Endothelial cell of umbilical vein (primary cell): ENCODE results near the gene SERPINF2. TPM values are rescaled to one million over a fixed set of nuclear protein-coding genes. Genes with fewer than 3 reads are reported as not detected.

Source experiments
- BruUV-seq: library from RNA; stranded (reverse); fragments of 400-500 nt; replicated peaks from 2 replicates; lab custom pipeline; 2021; lab: Mats Ljungman, UMichigan
- CTCF ChIA-PET: fragments of 300-600, 350-600 bp; sonication (Branson Sonifier 250); formaldehyde crosslinking; loops from one replicate; lab custom pipeline; 2021; ENCODE audit warnings: antibody characterized with exemption, inconsistent platforms; lab: Charles Lee
- POLR2A ChIA-PET: fragments of 300-600, 350-600 bp; sonication (Branson Sonifier 250); formaldehyde crosslinking; loops from one replicate; lab custom pipeline; 2021; ENCODE audit warnings: antibody characterized with exemption, inconsistent platforms; lab: Charles Lee
- DNase-seq: peaks from one replicate; pipeline ENCODE4 v3.0.0-alpha.2; 2011; ENCODE audit warnings: low read depth, low spot score
- FAIRE-seq: peaks from 2 replicates; lab custom pipeline; 2011; peaks lifted over from hg19 to GRCh38; lab: Jason Lieb, UNC
- H2AFZ ChIP-seq: 2 replicates; pipeline ENCODE4 v1.6.0; 2012; ENCODE audit warnings: low read depth, low read length, control low read depth, inconsistent platforms
- H3K27ac ChIP-seq: 2 replicates; pipeline ENCODE4 v1.5.1; 2011; ENCODE audit warnings: low read depth, mild to moderate bottlenecking, control low read depth, low read length, moderate library complexity; ENCODE audit not compliant: insufficient read depth
- H3K27me3 ChIP-seq, 2 experiments: 2 replicates each; pipeline versions ENCODE4 v1.6.0 to v1.6.1; 2011; ENCODE audit warnings: low read length in 2 of 2, mixed read lengths in 1 of 2; ENCODE audit not compliant: control insufficient read depth in 2 of 2, insufficient read depth in 2 of 2
- H3K36me3 ChIP-seq, 2 experiments: 2 replicates in 1 of 2; 3 replicates in 1 of 2; pipeline ENCODE4 v1.5.1; 2011; ENCODE audit warnings: low read length in 2 of 2, mild to moderate bottlenecking in 1 of 2, moderate library complexity in 1 of 2; ENCODE audit not compliant: control insufficient read depth in 2 of 2, insufficient read depth in 2 of 2; ENCODE audit errors: extremely low read depth in 1 of 2
- H3K4me1 ChIP-seq: 3 replicates; pipeline ENCODE4 v1.5.1; 2011; ENCODE audit warnings: mild to moderate bottlenecking, low read length; ENCODE audit not compliant: control insufficient read depth, insufficient read depth; ENCODE audit errors: extremely low read depth
- H3K4me2 ChIP-seq: 2 replicates; pipeline ENCODE4 v1.6.1; 2011; ENCODE audit warnings: low read length, control low read depth, mixed read lengths; ENCODE audit not compliant: insufficient read depth
- H3K4me3 ChIP-seq, 3 experiments: fragments of 200-600 bp in 1 of 3; sonication (generic), shearing (Covaris generic) in 1 of 3; replicated peaks in 1 of 3; 2 replicates each; pipeline ENCODE4 v1.5.1; 2011 to 2016; ENCODE audit warnings: control low read depth in 3 of 3, low read length in 3 of 3, mild to moderate bottlenecking in 2 of 3, inconsistent platforms in 1 of 3, low read depth in 1 of 3, moderate library complexity in 1 of 3; ENCODE audit not compliant: insufficient read depth in 1 of 3
- H3K79me2 ChIP-seq: 2 replicates; pipeline ENCODE4 v1.6.0; 2012; ENCODE audit warnings: low read length, inconsistent platforms; ENCODE audit not compliant: control insufficient read depth, insufficient read depth
- H3K9ac ChIP-seq: replicated peaks from 2 replicates; pipeline ENCODE3; 2011; ENCODE audit warnings: low read length, control low read depth; ENCODE audit not compliant: insufficient read depth; ENCODE audit errors: extremely low read depth
- H3K9me1 ChIP-seq: replicated peaks from 3 replicates; pipeline ENCODE4 v1.6.0; 2011; ENCODE audit warnings: mild to moderate bottlenecking, low read length; ENCODE audit not compliant: control insufficient read depth, insufficient read depth; ENCODE audit errors: extremely low read depth
- H3K9me3 ChIP-seq: replicated peaks from 2 replicates; pipeline ENCODE4 v1.5.1; 2012; ENCODE audit warnings: low read length, inconsistent platforms; ENCODE audit not compliant: control insufficient read depth, insufficient read depth
- H4K20me1 ChIP-seq: replicated peaks from 2 replicates; pipeline ENCODE3; 2011; ENCODE audit warnings: mild to moderate bottlenecking, low read length; ENCODE audit not compliant: control insufficient read depth, insufficient read depth; ENCODE audit errors: extremely low read depth
- EZH2 ChIP-seq: IDR thresholded peaks from 2 replicates; pipeline ENCODE4 v1.6.1; 2012; ENCODE audit warnings: borderline replicate concordance, low read depth, mild to moderate bottlenecking, moderate library complexity, low read length, inconsistent platforms; ENCODE audit not compliant: severe bottlenecking
- FOS ChIP-seq: IDR thresholded peaks from 2 replicates; pipeline ENCODE4 v1.6.1; 2011; ENCODE audit warnings: mild to moderate bottlenecking, low read length, moderate library complexity, borderline replicate concordance; ENCODE audit not compliant: insufficient read depth
- GATA2 ChIP-seq: IDR thresholded peaks from 2 replicates; pipeline ENCODE4 v1.7.0; 2011; ENCODE audit warnings: low read depth, mild to moderate bottlenecking, moderate library complexity, mixed read lengths, low read length; ENCODE audit not compliant: insufficient read length, insufficient read depth
- JUN ChIP-seq: IDR thresholded peaks from 2 replicates; pipeline ENCODE4 v1.6.1; 2011; ENCODE audit warnings: borderline replicate concordance, low read depth; ENCODE audit not compliant: insufficient read length, insufficient read depth
- MYC ChIP-seq: IDR thresholded peaks from one replicate; pipeline ENCODE4 v1.6.1; 2011; ENCODE audit warnings: mild to moderate bottlenecking, low read depth, low read length
- POLR2A ChIP-seq: IDR thresholded peaks from 2 replicates; pipeline ENCODE4 v1.6.1; 2012; ENCODE audit warnings: low read depth, mild to moderate bottlenecking, control low read depth, low read length
- POLR2AphosphoS5 ChIP-seq: IDR thresholded peaks from 2 replicates; pipeline ENCODE4 v1.6.1; 2012; ENCODE audit warnings: low read depth, mild to moderate bottlenecking, control low read depth, low read length, moderate library complexity; ENCODE audit not compliant: insufficient read depth
- dilution Hi-C: fragments of 300-500 bp; cut with MboI; formaldehyde crosslinking; loops from one replicate; pipeline ENCODE4 v1.15.0; 2019; ENCODE audit warnings: low sequenced_read_pairs; ENCODE audit not compliant: extremely low pct_ligation_motif_present
- intact Hi-C: fragments of 100-400 bp; cut with micrococcal nuclease; formaldehyde crosslinking; loops from one replicate; pipeline ENCODE4 v1.10.0; 2022
- polyA plus RNA-seq, 4 experiments: library from polyadenylated mRNA; depleted of rRNA in 3 of 4; stranded (reverse) in 3 of 4; unstranded in 1 of 4; fragments of >200 nt; gene quantifications; 2 replicates each; pipeline versions ENCODE4 v1.2.1 to v1.2.3, GENCODE V29; 2011 to 2012; ENCODE audit warnings: missing spikeins in 1 of 4
- total RNA-seq: library from RNA; stranded (reverse); gene quantifications from 2 replicates; pipeline ENCODE4 v1.2.3, GENCODE V29; 2021
- TF ChIP-seq, protein P1 (sequence below): IDR thresholded peaks from 2 replicates; pipeline ENCODE4 v1.6.1; 2011; ENCODE audit not compliant: insufficient read depth, insufficient read length
- TF ChIP-seq, protein P2 (sequence below), 2 donors: IDR thresholded peaks; 1 replicate in 1 of 2; 2 replicates in 1 of 2; pipeline ENCODE4 v1.5.1; 2011; ENCODE audit warnings: low read length in 2 of 2, mild to moderate bottlenecking in 2 of 2, moderate library complexity in 2 of 2, control low read depth in 1 of 2, inconsistent platforms in 1 of 2, low read depth in 1 of 2; ENCODE audit not compliant: insufficient read depth in 1 of 2; ENCODE audit errors: extremely low read depth in 1 of 2

The SERPINF2 gene
- total and polyA plus RNA-seq, 2 donors (not counting 3 experiments of a cell fraction or from before 2014, with no cell fraction given) = 0.03 TPM; not detected in 1

DNA sequence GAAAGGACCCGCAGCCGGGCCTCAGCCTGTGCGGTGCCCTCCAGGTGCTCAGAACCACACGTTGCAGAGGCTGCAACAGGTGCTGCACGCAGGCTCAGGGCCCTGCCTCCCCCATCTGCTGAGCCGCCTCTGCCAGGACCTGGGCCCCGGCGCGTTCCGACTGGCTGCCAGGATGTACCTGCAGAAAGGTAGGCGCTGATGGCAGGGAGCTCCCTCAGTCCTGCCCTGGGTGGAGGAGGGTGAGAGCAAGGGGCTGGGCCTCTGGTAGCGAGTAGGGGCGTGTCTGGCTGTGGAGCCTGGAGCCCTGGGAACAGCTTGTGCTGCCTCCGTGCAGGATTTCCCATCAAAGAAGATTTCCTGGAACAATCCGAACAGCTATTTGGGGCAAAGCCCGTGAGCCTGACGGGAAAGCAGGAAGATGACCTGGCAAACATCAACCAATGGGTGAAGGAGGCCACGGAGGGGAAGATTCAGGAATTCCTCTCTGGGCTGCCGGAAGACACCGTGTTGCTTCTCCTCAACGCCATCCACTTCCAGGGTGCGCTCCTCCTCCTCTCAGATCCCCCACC is 4.4 kb downstream of the SERPINF2 start:
- no peaks in the 10 kb centered on the region for H3K9me3 ChIP-seq
- BruUV-seq = no TSS peak
- no peaks in the 10 kb centered on the region for H3K27me3 ChIP-seq
- no peak overlapping the region for H3K27ac ChIP-seq
- FAIRE-seq = no peak
- ChIA-PET POLR2A (no interaction called here), CTCF (interaction anchor here (0.9 to 2.0 kb wide), 5 partner anchors 21 to 37 kb away, joined by 3 to 11 read pairs (median 4); no protein-coding TSS in a partner anchor)
- H4K20me1 ChIP-seq = no peaks in the 10 kb centered on the region
- peak; percentile 17 for DNase-seq
- no peaks in the 10 kb centered on the region for H3K36me3 ChIP-seq
- H3K9ac ChIP-seq = no peak overlapping the region
- no peaks in the 10 kb centered on the region for H3K4me1 ChIP-seq
- peak overlapping the region; percentile 26 for H2AFZ ChIP-seq
- dilution Hi-C loops = no loop called here
- intact Hi-C loops = no loop called here
- H3K79me2 ChIP-seq = no peaks in the 10 kb centered on the region
- H3K4me3 ChIP-seq = no peak overlapping the region
- no peaks in the 10 kb centered on the region for H3K9me1 ChIP-seq
- H3K4me2 ChIP-seq = no peak overlapping the region
- TF ChIP-seq EZH2 (no peak), FOS (no peak), POLR2AphosphoS5 (no peak), GATA2 (no peak), POLR2A (no peak), MYC (no peak), JUN (no peak)
- TF ChIP-seq, protein P1, sequence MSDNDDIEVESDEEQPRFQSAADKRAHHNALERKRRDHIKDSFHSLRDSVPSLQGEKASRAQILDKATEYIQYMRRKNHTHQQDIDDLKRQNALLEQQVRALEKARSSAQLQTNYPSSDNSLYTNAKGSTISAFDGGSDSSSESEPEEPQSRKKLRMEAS = no peak
- TF ChIP-seq, protein P2, sequence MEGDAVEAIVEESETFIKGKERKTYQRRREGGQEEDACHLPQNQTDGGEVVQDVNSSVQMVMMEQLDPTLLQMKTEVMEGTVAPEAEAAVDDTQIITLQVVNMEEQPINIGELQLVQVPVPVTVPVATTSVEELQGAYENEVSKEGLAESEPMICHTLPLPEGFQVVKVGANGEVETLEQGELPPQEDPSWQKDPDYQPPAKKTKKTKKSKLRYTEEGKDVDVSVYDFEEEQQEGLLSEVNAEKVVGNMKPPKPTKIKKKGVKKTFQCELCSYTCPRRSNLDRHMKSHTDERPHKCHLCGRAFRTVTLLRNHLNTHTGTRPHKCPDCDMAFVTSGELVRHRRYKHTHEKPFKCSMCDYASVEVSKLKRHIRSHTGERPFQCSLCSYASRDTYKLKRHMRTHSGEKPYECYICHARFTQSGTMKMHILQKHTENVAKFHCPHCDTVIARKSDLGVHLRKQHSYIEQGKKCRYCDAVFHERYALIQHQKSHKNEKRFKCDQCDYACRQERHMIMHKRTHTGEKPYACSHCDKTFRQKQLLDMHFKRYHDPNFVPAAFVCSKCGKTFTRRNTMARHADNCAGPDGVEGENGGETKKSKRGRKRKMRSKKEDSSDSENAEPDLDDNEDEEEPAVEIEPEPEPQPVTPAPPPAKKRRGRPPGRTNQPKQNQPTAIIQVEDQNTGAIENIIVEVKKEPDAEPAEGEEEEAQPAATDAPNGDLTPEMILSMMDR (IDR thresholded peaks at IDR 0.05; ENCODE audit: extremely low read depth in 1 of 2, insufficient read depth in 1 of 2, low read depth in 1 of 2, low read length in 2 of 2) = no peak
